CD4-positive, CD25-positive, alpha-beta regulatory T cell (primary cell): ENCODE measurements around the gene OR52E6. TPM values are rescaled to one million over a fixed set of nuclear protein-coding genes. Genes with fewer than 3 reads are reported as not detected.

ENCODE experiments used
- ATAC-seq, 2 donors: fragments of 150-1000 bp; cut with Tn5 transposase; one replicate each; pipeline ENCODE4 v1.10.0; 2021; ENCODE audit warnings: low read depth in 2 of 2, moderate number of reproducible peaks in 2 of 2, moderate library complexity in 1 of 2
- DNase-seq, 3 donors: peaks; one replicate each; pipeline versions ENCODE4 v3.0.0 to v3.0.0-alpha.2; 2012 to 2022; ENCODE audit warnings: mixed read lengths in 1 of 3
- H3K27ac ChIP-seq: one replicate; pipeline ENCODE4 v1.7.0; 2013; ENCODE audit warnings: mild to moderate bottlenecking, low read length; ENCODE audit not compliant: insufficient read depth, poor library complexity, severe bottlenecking
- H3K27me3 ChIP-seq: one replicate; pipeline ENCODE4 v1.7.0; 2013; ENCODE audit warnings: low read length; ENCODE audit not compliant: control insufficient read depth, insufficient read depth
- H3K36me3 ChIP-seq: one replicate; pipeline ENCODE4 v1.7.0; 2013; ENCODE audit warnings: mild to moderate bottlenecking, low read length, moderate library complexity; ENCODE audit not compliant: control insufficient read depth, insufficient read depth
- H3K4me1 ChIP-seq: 2 replicates; pipeline ENCODE4 v1.7.0; 2013; ENCODE audit warnings: mild to moderate bottlenecking, low read length; ENCODE audit not compliant: insufficient read depth, control insufficient read depth, poor library complexity, severe bottlenecking
- H3K4me3 ChIP-seq: one replicate; pipeline ENCODE4 v1.7.0; 2013; ENCODE audit warnings: low read depth, mild to moderate bottlenecking, low read length, moderate library complexity
- H3K9me3 ChIP-seq, 2 experiments: 1 replicate in 1 of 2; 2 replicates in 1 of 2; pipeline ENCODE4 v1.7.0; 2013; ENCODE audit warnings: low read length in 2 of 2, mild to moderate bottlenecking in 1 of 2, moderate library complexity in 1 of 2; ENCODE audit not compliant: control insufficient read depth in 2 of 2
- H3K27ac Mint-ChIP-seq, 3 donors: one replicate each; pipeline ENCODE4 v1.8.0; 2020 to 2022; ENCODE audit warnings: mild to moderate bottlenecking in 3 of 3, mixed read lengths in 3 of 3, moderate library complexity in 2 of 3
- H3K27me3 Mint-ChIP-seq: one replicate; pipeline ENCODE4 v1.8.0; 2022; ENCODE audit warnings: mild to moderate bottlenecking, mixed read lengths
- H3K36me3 Mint-ChIP-seq: one replicate; pipeline ENCODE4 v1.8.0; 2020; ENCODE audit warnings: mixed read lengths
- H3K4me1 Mint-ChIP-seq, 4 donors: one replicate each; pipeline ENCODE4 v1.8.0; 2020 to 2022; ENCODE audit warnings: mixed read lengths in 4 of 4, mild to moderate bottlenecking in 1 of 4
- H3K4me3 Mint-ChIP-seq, 4 donors: one replicate each; pipeline ENCODE4 v1.8.0; 2020 to 2022; ENCODE audit warnings: mild to moderate bottlenecking in 4 of 4, mixed read lengths in 4 of 4, moderate library complexity in 3 of 4
- H3K9me3 Mint-ChIP-seq, 7 donors: one replicate each; pipeline ENCODE4 v1.8.0; 2020 to 2022; ENCODE audit warnings: mixed read lengths in 7 of 7, mild to moderate bottlenecking in 3 of 7, moderate library complexity in 2 of 7
- polyA plus RNA-seq, 4 donors: library from polyadenylated mRNA; unstranded; fragments of 300-500 nt; fragmentation: Illumina TruSeq; gene quantifications; one replicate each; pipeline ENCODE4 v1.2.3, GENCODE V29; 2021
- total RNA-seq: library from RNA; stranded (reverse); gene quantifications from one replicate; pipeline ENCODE4 v1.2.3, GENCODE V29; 2022

OR52E6 gene
- total and polyA plus RNA-seq, 5 donors from 2014 or later: not detected

- no peak for ATAC-seq
- H3K36me3 ChIP-seq: no peaks in the 10 kb centered on the region
- H3K36me3 Mint-ChIP-seq: no peaks in the 10 kb centered on the region
These were observed 15.9 kb upstream of the OR52E6 start, which contains the start of gene OR52E8 for GRCh38 chr11:5857590-5857989. OR52E8 (minus strand) TSS chr11:5857690; CDS start chr11:5857690, 0 bp downstream.

GRCh38 chr11:5851002-5851401 lies 9.3 kb upstream of the OR52E6 start:
- H3K36me3 Mint-ChIP-seq: no peaks in the 10 kb centered on the region
- H3K9me3 Mint-ChIP-seq: peaks cover 0 to 6% (median 0%) of the 10 kb centered on the region in 7 donors
- no peaks in the 10 kb centered on the region for H3K36me3 ChIP-seq

More at GRCh38 chr11:5857590-5857989, 15.9 kb upstream of the OR52E6 start, which contains the start of gene OR52E8:
- Histone ChIP-seq H3K4me1 (no peaks in the 10 kb centered on the region), H3K27ac (no peak within 1 kb of the TSS), H3K4me3 (no peak within 1 kb of the TSS), H3K27me3 (no peaks in the 10 kb centered on the region), H3K9me3 (no peaks in the 10 kb centered on the region)
- no peak for DNase-seq
- Mint-ChIP-seq H3K27me3 (peaks cover 1% of the 10 kb centered on the region), H3K4me1 (no peaks in the 10 kb centered on the region), H3K9me3 (peaks cover 0 to 6% (median 1%) of the 10 kb centered on the region in 7 donors), H3K27ac (peak within 1 kb of the TSS in 1 of 3 donors; percentile 45), H3K4me3 (no peak within 1 kb of the TSS)

GRCh38 chr11:5847711-5848110 lies 6.0 kb upstream of the OR52E6 start:
- H3K9me3 ChIP-seq: no peaks in the 10 kb centered on the region
- no peak for ATAC-seq
- Mint-ChIP-seq H3K9me3 (no peaks in the 10 kb centered on the region), H3K27me3 (peaks cover 5% of the 10 kb centered on the region), H3K36me3 (no peaks in the 10 kb centered on the region), H3K27ac (no peak overlapping the region), H3K4me1 (no peaks in the 10 kb centered on the region), H3K4me3 (no peak overlapping the region)
- no peak overlapping the region for H3K4me3 ChIP-seq
- no peak overlapping the region for H3K27ac ChIP-seq
- no peaks in the 10 kb centered on the region for H3K27me3 ChIP-seq
- no peaks in the 10 kb centered on the region for H3K4me1 ChIP-seq
- DNase-seq: no peak
- H3K36me3 ChIP-seq: no peaks in the 10 kb centered on the region

More at GRCh38 chr11:5851002-5851401, 9.3 kb upstream of the OR52E6 start:
- no peaks in the 10 kb centered on the region for H3K9me3 ChIP-seq
- no peaks in the 10 kb centered on the region for H3K4me1 ChIP-seq
- ATAC-seq (no peak), DNase-seq (no peak)
- Mint-ChIP-seq H3K4me1 (no peaks in the 10 kb centered on the region), H3K4me3 (no peak overlapping the region), H3K27ac (no peak overlapping the region), H3K27me3 (peaks cover 5% of the 10 kb centered on the region)
- H3K4me3 ChIP-seq: no peak overlapping the region
- no peaks in the 10 kb centered on the region for H3K27me3 ChIP-seq
- H3K27ac ChIP-seq: no peak overlapping the region

- Mint-ChIP-seq H3K4me1 (no peaks in the 10 kb centered on the region), H3K36me3 (no peaks in the 10 kb centered on the region), H3K27me3 (no peaks in the 10 kb centered on the region), H3K4me3 (no peak overlapping the region), H3K9me3 (no peaks in the 10 kb centered on the region), H3K27ac (no peak overlapping the region)
- ATAC-seq (no peak), DNase-seq (no peak)
- Histone ChIP-seq H3K36me3 (no peaks in the 10 kb centered on the region), H3K4me3 (no peak overlapping the region), H3K4me1 (no peaks in the 10 kb centered on the region), H3K9me3 (no peaks in the 10 kb centered on the region), H3K27ac (no peak overlapping the region), H3K27me3 (no peaks in the 10 kb centered on the region)
These were observed 5.0 kb upstream of the OR52E6 start for GRCh38 chr11:5846701-5847100.

- H3K36me3 Mint-ChIP-seq: no peaks in the 10 kb centered on the region
- peaks cover 0 to 3% (median 0%) of the 10 kb centered on the region in 7 donors for H3K9me3 Mint-ChIP-seq
- no peaks in the 10 kb centered on the region for H3K27me3 ChIP-seq
- H3K27ac ChIP-seq: no peak overlapping the region
- H3K9me3 ChIP-seq: peaks cover 0 to 2% of the 10 kb centered on the region in 2 experiments
- no peak overlapping the region for H3K4me3 Mint-ChIP-seq
- no peak overlapping the region for H3K27ac Mint-ChIP-seq
- no peaks in the 10 kb centered on the region for H3K36me3 ChIP-seq
- no peaks in the 10 kb centered on the region for H3K27me3 Mint-ChIP-seq
- no peaks in the 10 kb centered on the region for H3K4me1 Mint-ChIP-seq
- H3K4me3 ChIP-seq: no peak overlapping the region
- H3K4me1 ChIP-seq: no peaks in the 10 kb centered on the region
- ATAC-seq: no peak
- no peak for DNase-seq
These were observed 4.0 kb downstream of the OR52E6 start for GRCh38 chr11:5837695-5838094.

- Mint-ChIP-seq H3K4me1 (no peaks in the 10 kb centered on the region), H3K4me3 (no peak overlapping the region), H3K27me3 (no peaks in the 10 kb centered on the region), H3K36me3 (no peaks in the 10 kb centered on the region), H3K27ac (no peak overlapping the region), H3K9me3 (peaks cover 0 to 3% (median 0%) of the 10 kb centered on the region in 7 donors)
- no peaks in the 10 kb centered on the region for H3K9me3 ChIP-seq
- ATAC-seq (no peak), DNase-seq (no peak)
- H3K4me1 ChIP-seq: no peaks in the 10 kb centered on the region
- H3K27me3 ChIP-seq: no peaks in the 10 kb centered on the region
- no peak overlapping the region for H3K4me3 ChIP-seq
- no peak overlapping the region for H3K27ac ChIP-seq
- H3K36me3 ChIP-seq: no peaks in the 10 kb centered on the region
These were observed 8.3 kb downstream of the OR52E6 start for GRCh38 chr11:5833446-5833845.

GRCh38 chr11:5831196-5831829 lies 10.4 kb downstream of the OR52E6 start:
- Mint-ChIP-seq H3K36me3 (no peaks in the 10 kb centered on the region), H3K27ac (no peak overlapping the region), H3K4me1 (no peaks in the 10 kb centered on the region), H3K27me3 (peaks cover 7% of the 10 kb centered on the region), H3K9me3 (peaks cover 0 to 3% (median 0%) of the 10 kb centered on the region in 7 donors), H3K4me3 (no peak overlapping the region)
- DNase-seq: no peak
- Histone ChIP-seq H3K9me3 (no peaks in the 10 kb centered on the region), H3K4me3 (no peak overlapping the region), H3K27me3 (no peaks in the 10 kb centered on the region), H3K27ac (no peak overlapping the region), H3K4me1 (no peaks in the 10 kb centered on the region), H3K36me3 (no peaks in the 10 kb centered on the region)
- ATAC-seq: no peak
